ENCODE data around the gene CDCA4.

DNA sequence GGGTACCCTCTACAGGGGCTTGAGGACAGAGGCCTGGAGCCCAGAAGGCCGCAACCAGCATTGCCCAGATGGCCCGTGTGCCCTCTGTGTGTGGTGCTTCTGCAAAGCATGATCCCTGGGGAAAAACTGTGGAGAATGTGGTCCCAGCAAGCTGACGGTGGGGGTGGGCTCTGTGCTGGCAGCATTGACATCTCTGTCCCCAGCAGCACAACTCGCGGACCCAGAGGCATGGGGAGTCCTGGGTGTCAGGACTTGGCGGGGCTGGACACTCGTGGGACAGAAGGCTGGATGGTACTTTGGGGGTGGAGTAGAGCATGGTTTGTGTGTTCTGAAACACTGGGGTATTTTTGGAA is 31.0 kb downstream of the CDCA4 start:
- TF ChIP-seq, protein P1, sequence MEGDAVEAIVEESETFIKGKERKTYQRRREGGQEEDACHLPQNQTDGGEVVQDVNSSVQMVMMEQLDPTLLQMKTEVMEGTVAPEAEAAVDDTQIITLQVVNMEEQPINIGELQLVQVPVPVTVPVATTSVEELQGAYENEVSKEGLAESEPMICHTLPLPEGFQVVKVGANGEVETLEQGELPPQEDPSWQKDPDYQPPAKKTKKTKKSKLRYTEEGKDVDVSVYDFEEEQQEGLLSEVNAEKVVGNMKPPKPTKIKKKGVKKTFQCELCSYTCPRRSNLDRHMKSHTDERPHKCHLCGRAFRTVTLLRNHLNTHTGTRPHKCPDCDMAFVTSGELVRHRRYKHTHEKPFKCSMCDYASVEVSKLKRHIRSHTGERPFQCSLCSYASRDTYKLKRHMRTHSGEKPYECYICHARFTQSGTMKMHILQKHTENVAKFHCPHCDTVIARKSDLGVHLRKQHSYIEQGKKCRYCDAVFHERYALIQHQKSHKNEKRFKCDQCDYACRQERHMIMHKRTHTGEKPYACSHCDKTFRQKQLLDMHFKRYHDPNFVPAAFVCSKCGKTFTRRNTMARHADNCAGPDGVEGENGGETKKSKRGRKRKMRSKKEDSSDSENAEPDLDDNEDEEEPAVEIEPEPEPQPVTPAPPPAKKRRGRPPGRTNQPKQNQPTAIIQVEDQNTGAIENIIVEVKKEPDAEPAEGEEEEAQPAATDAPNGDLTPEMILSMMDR (IDR thresholded peaks at IDR 0.05) = no peak
- TF ChIP-seq POLR2A (IDR thresholded peaks at IDR 0.05) = no peak
